Measurements from ENCODE around the gene ANKFY1. TPM values are rescaled to one million over a fixed set of nuclear protein-coding genes. Genes with fewer than 3 reads are reported as not detected.

The ANKFY1 gene
- total and polyA plus RNA-seq, 4 donors, result 51.5 to 72.2 (median 64.4) TPM

- WGBS (ENCODE audit: insufficient coverage), result 70% methylated on average over 4 of the region's 4 CpGs
- Histone ChIP-seq H3K4me1 (ENCODE audit: control insufficient read depth, insufficient read depth, low read length) (no peaks in the 10 kb centered on the region), H3K9me3 (ENCODE audit: control insufficient read depth, insufficient read depth, low read length) (no peaks in the 10 kb centered on the region), H3K27ac (ENCODE audit: low read depth, low read length) (no peak overlapping the region), H3K36me3 (ENCODE audit: control insufficient read depth, insufficient read depth, low read length) (peaks cover 42% of the 10 kb centered on the region), H3K27me3 (ENCODE audit: control insufficient read depth, insufficient read depth, low read length) (no peaks in the 10 kb centered on the region), H3K4me3 (ENCODE audit: low read depth, low read length) (no peak overlapping the region)
- no peak for DNase-seq (ENCODE audit: low read depth in 4 of 6, low spot score in 6 of 6)
Measured at GRCh38 chr17:4119299-4119698, 144.5 kb downstream of the ANKFY1 start.

- no peaks in the 10 kb centered on the region for H3K27me3 ChIP-seq (ENCODE audit: control insufficient read depth, insufficient read depth, low read length)
- H3K36me3 ChIP-seq (ENCODE audit: control insufficient read depth, insufficient read depth, low read length), result peaks cover 48% of the 10 kb centered on the region
- WGBS (ENCODE audit: insufficient coverage), result 95% methylated on average over 5 of the region's 8 CpGs
Measured at GRCh38 chr17:4118015-4118743, 145.6 kb downstream of the ANKFY1 start.

GRCh38 chr17:4116516-4116915 is 147.3 kb downstream of the ANKFY1 start:
- no peak for DNase-seq (ENCODE audit: low read depth in 4 of 6, low spot score in 6 of 6)
- no peak overlapping the region for H3K4me3 ChIP-seq (ENCODE audit: low read depth, low read length)
- H3K27me3 ChIP-seq (ENCODE audit: control insufficient read depth, insufficient read depth, low read length), result no peaks in the 10 kb centered on the region
- WGBS (ENCODE audit: insufficient coverage), result 100% methylated on average over 1 of the region's 4 CpGs
- H3K9me3 ChIP-seq (ENCODE audit: control insufficient read depth, insufficient read depth, low read length), result no peaks in the 10 kb centered on the region
- no peaks in the 10 kb centered on the region for H3K4me1 ChIP-seq (ENCODE audit: control insufficient read depth, insufficient read depth, low read length)
- peaks cover 44% of the 10 kb centered on the region for H3K36me3 ChIP-seq (ENCODE audit: control insufficient read depth, insufficient read depth, low read length)
- H3K27ac ChIP-seq (ENCODE audit: low read depth, low read length), result no peak overlapping the region

More at GRCh38 chr17:4118015-4118743, 145.6 kb downstream of the ANKFY1 start:
- no peak overlapping the region for H3K4me3 ChIP-seq (ENCODE audit: low read depth, low read length)
- no peak overlapping the region for H3K27ac ChIP-seq (ENCODE audit: low read depth, low read length)
- no peaks in the 10 kb centered on the region for H3K4me1 ChIP-seq (ENCODE audit: control insufficient read depth, insufficient read depth, low read length)
- no peaks in the 10 kb centered on the region for H3K9me3 ChIP-seq (ENCODE audit: control insufficient read depth, insufficient read depth, low read length)
- DNase-seq (ENCODE audit: low read depth in 4 of 6, low spot score in 6 of 6), result no peak

Small RNA genes within 50 kb of the gene (small RNA-seq; reads per million reads assigned to genes)
- not detected for gene RF00019 (ENCODE audit: low replicate concordance)

Other genes starting within 250 kb of the ANKFY1 start
- 10 to 100 TPM; 37.8 to 43.1 TPM for gene ZZEF1, start 120.9 kb downstream of the ANKFY1 start, total RNA-seq
- gene ZZEF1, start 120.9 kb downstream of the ANKFY1 start, polyA plus RNA-seq (ENCODE audit: insufficient read length in 2 of 2), result 10 to 100 TPM; 25.7 to 32.4 TPM
- gene CYB5D2, start 120.8 kb downstream of the ANKFY1 start, total RNA-seq, result 10 to 100 TPM; 41.6 to 42.4 TPM
- 10 to 100 TPM; 47.2 to 48.6 TPM for gene CYB5D2, start 120.8 kb downstream of the ANKFY1 start, polyA plus RNA-seq (ENCODE audit: insufficient read length in 2 of 2)
- gene UBE2G1, start 102.7 kb upstream of the ANKFY1 start, total RNA-seq, result 10 to 100 TPM; 40.3 to 47.7 TPM
- gene UBE2G1, start 102.7 kb upstream of the ANKFY1 start, polyA plus RNA-seq (ENCODE audit: insufficient read length in 2 of 2), result 10 to 100 TPM; 70.5 to 73.4 TPM
- 1 to 10 TPM in 1 of 2 donors, under 1 TPM in 1; 0.83 to 1.3 TPM for gene SPNS3, start 170.0 kb upstream of the ANKFY1 start, total RNA-seq
- 1 to 10 TPM; 1.9 to 2.0 TPM for gene SPNS3, start 170.0 kb upstream of the ANKFY1 start, polyA plus RNA-seq (ENCODE audit: insufficient read length in 2 of 2)
- 10 to 100 TPM; 17.7 to 18.0 TPM for gene SPNS2, start 234.9 kb upstream of the ANKFY1 start, total RNA-seq
- 10 to 100 TPM; 65.1 to 67.3 TPM for gene SPNS2, start 234.9 kb upstream of the ANKFY1 start, polyA plus RNA-seq (ENCODE audit: insufficient read length in 2 of 2)